ENCODE data around the gene ABCC10. TPM values are rescaled to one million over a fixed set of nuclear protein-coding genes. Genes with fewer than 3 reads are reported as not detected.

The ABCC10 gene, protein sequence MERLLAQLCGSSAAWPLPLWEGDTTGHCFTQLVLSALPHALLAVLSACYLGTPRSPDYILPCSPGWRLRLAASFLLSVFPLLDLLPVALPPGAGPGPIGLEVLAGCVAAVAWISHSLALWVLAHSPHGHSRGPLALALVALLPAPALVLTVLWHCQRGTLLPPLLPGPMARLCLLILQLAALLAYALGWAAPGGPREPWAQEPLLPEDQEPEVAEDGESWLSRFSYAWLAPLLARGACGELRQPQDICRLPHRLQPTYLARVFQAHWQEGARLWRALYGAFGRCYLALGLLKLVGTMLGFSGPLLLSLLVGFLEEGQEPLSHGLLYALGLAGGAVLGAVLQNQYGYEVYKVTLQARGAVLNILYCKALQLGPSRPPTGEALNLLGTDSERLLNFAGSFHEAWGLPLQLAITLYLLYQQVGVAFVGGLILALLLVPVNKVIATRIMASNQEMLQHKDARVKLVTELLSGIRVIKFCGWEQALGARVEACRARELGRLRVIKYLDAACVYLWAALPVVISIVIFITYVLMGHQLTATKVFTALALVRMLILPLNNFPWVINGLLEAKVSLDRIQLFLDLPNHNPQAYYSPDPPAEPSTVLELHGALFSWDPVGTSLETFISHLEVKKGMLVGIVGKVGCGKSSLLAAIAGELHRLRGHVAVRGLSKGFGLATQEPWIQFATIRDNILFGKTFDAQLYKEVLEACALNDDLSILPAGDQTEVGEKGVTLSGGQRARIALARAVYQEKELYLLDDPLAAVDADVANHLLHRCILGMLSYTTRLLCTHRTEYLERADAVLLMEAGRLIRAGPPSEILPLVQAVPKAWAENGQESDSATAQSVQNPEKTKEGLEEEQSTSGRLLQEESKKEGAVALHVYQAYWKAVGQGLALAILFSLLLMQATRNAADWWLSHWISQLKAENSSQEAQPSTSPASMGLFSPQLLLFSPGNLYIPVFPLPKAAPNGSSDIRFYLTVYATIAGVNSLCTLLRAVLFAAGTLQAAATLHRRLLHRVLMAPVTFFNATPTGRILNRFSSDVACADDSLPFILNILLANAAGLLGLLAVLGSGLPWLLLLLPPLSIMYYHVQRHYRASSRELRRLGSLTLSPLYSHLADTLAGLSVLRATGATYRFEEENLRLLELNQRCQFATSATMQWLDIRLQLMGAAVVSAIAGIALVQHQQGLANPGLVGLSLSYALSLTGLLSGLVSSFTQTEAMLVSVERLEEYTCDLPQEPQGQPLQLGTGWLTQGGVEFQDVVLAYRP (N-terminal part only)
- total RNA-seq: 18.3 TPM

DNA sequence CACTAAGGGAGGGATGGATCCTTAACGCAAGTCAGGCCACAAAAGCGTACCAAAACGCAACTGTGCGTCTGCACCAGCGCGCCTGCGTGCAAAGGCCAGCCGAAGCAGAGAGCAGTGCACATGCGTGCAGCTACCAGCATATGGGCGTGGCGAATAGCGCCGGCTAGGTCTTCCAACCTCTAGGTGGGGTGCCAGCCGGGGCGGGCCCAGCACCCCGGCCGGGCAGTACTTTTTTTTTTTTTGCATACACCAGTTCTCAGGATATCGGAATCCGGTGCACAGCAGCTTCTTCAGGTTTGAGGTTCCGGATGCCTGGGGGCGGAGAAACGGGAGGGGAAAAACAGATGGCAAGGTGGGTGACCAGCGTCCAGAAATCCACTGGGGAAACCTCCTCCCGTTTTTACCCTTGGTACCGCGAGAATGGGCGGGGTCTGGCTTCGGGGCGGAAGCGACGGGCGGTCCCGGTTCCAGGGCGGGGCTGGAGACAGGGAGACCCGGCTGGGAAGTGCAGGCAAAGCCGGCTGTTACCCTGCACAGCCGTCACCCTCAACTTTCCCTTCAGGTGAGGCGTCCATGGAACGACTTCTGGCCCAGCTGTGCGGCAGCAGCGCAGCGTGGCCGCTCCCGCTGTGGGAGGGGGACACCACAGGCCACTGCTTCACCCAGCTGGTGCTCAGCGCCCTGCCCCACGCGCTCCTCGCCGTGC is at the start of gene ABCC10:
TSS of gene ABCC10 (plus strand) at position 136 of the 706 bp plus-strand sequence. CDS start at position 574, 438 bp downstream.

DNA sequence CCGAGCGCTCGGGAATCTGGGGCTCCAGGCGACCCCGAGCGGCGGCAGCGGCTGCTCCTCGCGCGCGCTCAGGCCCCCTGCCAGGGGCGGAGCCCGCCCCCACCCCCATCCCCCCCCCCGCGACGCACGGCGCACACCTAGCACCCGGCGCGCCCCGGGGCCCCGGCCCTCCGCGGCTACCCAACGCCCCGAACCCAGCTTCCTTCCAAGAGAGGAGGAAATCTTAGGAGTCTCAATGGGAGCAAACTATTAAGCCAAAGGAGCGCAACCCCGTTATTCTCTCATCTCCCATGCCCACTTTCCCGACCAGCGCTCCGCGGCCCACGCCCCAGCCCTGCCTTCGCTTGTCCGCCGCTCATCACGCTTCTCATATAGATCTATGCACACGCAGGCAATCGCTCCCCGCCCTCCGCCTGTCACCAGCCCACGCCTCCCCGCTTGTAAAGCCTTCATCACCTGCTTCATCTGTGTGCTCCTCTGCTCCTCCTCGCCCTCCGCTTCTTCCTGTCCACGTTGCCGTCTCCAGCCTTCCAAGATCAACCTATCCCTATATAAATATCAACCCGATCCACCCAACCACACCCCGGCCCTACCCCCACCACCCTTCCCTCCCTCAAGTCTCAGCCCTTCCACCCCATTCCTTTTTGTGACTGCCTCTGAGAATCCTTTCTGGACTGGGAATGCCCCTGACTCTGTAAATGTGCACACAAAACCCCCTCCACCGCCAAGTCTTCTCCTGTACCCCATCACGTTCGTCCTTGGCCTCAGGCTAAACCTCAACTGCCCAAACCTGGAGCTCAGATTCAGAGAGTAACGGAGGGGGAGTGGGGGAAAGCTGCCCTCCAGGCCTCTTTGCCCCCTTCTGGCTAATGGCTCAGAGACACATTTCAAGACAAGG is 28.4 kb downstream of the ABCC10 start, which contains the start of gene DLK2:
TSS of gene DLK2 (minus strand) at position 18 of the 898 bp plus-strand sequence. CDS start 723 bp downstream, outside the sequence.

DNA sequence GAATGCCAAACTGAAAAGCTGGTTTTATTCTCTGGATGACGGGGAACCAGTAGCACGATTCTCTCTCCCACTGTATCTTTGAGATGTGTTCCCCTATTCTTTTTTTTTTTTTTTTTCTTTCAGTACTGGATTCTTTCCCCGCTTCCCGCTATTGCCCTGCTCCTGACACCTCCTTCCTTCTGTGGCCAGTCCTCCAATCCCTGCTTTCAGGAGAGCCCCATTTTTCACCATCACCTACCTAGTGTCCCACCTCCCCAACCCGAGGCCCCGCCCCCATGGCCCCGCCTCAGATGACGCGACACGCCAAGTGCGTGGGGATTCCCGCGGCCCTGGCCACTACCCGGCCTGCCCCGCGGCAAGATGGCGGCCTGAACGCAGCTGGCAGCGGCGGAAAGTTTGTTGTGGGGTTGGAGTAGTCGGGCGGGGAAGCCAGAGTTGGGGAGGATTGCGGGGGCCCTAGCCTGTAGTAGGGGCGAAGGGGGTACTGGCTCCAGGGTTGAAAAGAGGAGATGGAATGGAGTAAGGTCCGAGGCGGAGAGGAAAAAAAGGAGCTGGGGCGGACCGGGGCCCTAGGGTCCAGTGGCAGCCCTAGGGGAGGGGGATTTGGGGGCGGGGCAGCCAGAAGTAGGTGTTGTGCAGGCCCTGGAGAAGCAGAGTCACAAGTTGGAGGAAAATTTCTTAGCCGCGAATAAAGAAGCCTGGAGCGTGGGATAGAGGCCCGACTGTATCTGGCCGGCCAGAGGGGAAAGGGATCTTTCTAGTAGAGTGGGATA is 50.1 kb downstream of the ABCC10 start, which contains the start of gene TJAP1:
TSS of gene TJAP1 (plus strand) at position 336 of the 773 bp plus-strand sequence. CDS start 21,432 bp downstream, outside the sequence.

Other genes with a start within 250 kb of the ABCC10 start
- 45.0 TPM for gene CUL9, start 245.3 kb upstream of the ABCC10 start, total RNA-seq
- gene DNPH1, start 198.1 kb upstream of the ABCC10 start, total RNA-seq: 34.7 TPM
- 4.6 TPM for gene TTBK1, start 184.1 kb upstream of the ABCC10 start, total RNA-seq
- gene SLC22A7, start 129.3 kb upstream of the ABCC10 start, total RNA-seq: not detected
- gene CRIP3, start 118.7 kb upstream of the ABCC10 start, total RNA-seq: not detected
- 31.2 TPM for gene ZNF318, start 57.9 kb upstream of the ABCC10 start, total RNA-seq
- 2.6 TPM for gene DLK2, start 28.0 kb downstream of the ABCC10 start, total RNA-seq
- gene TJAP1, start 50.0 kb downstream of the ABCC10 start, total RNA-seq: 24.7 TPM
- gene LRRC73, start 82.8 kb downstream of the ABCC10 start, total RNA-seq: 0.99 TPM
- gene YIPF3, start 89.4 kb downstream of the ABCC10 start, total RNA-seq: 118 TPM
- gene POLR1C, start 89.5 kb downstream of the ABCC10 start, total RNA-seq: 34.3 TPM
- gene XPO5, start 148.5 kb downstream of the ABCC10 start, total RNA-seq: 31.7 TPM
- 18.2 TPM for gene POLH, start 148.6 kb downstream of the ABCC10 start, total RNA-seq
- 46.9 TPM for gene GTPBP2, start 201.7 kb downstream of the ABCC10 start, total RNA-seq
- gene MAD2L1BP, start 208.3 kb downstream of the ABCC10 start, total RNA-seq: 37.4 TPM
- gene RSPH9, start 217.5 kb downstream of the ABCC10 start, total RNA-seq: 1.7 TPM

Data from camera-type eye (tissue), 1 donor.